Activated CD8-positive, alpha-beta memory T cell treated with anti-CD3 and anti-CD28 coated beads for 1 hour (primary cell): ENCODE data around the gene LY6G6D.
A peak's percentile ranks its signal among the peaks of the same experiment; 100 is the strongest.
"Not testable (repeated sequence)": the region's sequence is repeated elsewhere in the genome, so short reads cannot be mapped to it uniquely, and the experiment has no call there.

Experiments
- DNase-seq, 2 donors: peaks; one replicate each; pipeline ENCODE4 v3.0.0-alpha.2; 2020; ENCODE audit warnings: low read depth in 1 of 2; ENCODE audit errors: extremely low read depth in 1 of 2

The LY6G6D gene

DNA sequence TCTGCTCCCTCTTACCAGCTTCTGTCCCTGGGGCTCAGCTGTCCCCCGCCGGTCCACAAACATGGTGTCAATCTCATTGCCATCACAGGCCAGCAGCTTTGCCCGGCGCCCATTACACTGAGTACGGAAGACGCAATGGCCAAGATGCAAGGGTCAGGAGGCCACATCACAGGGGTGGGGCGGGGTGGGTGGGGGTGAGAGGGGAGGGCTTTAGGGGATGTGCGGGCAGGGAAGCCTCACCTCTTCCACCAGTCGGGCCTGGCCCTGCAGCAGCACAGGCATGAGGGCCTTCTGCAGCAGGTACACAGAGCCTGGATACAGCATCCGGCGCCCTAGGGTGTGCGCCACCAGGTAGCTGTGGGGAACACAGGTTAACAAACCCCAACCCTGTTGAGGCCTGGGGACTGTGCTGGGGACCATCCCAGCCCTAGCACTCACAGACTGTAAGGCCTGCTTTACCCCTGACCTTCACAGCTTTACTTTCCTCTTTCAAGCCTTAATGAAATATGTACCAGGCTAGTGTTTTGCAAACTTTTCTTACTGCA, 23.5 kb upstream of the LY6G6D start:
- no peak for DNase-seq

DNA sequence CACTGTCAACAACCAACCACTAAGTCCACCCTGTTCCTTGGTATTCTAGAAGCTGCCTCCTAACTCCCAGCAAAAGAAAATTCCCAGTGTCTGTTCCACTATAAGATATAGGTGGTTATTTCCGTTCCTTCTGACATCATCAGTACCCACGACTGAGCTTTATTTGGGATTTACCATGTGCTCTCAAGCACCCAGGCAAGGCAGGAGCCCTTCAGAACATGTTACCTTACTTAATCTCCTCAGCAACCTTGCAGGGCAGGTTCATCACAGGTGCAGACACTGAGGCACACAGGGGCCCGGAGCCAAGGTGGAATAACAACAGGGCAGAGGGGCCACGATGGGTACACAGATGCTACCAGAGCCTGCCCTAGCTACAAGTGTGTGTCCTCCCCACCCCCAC, 22.8 kb upstream of the LY6G6D start:
- DNase-seq = no peak

DNA sequence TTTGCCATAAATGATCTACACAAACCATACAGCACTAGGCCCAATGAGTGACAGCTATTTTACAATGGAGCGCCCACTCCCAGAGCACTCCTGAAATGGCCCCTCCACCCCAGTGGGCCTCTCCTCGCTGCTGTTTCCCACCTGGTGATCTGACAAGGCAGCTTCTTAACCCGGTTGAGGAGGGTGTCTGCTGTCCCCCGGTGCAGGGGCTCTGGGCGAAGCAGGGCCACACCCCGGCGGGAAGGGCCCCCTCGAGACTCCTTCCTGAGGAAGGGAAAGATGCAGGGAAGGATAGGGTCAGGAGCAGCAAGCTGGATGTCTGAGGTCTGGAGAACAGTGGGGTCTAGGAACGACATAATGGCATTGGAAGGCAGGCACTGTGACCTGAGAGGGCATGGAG, 22.3 kb upstream of the LY6G6D start:
- no peak for DNase-seq

DNA sequence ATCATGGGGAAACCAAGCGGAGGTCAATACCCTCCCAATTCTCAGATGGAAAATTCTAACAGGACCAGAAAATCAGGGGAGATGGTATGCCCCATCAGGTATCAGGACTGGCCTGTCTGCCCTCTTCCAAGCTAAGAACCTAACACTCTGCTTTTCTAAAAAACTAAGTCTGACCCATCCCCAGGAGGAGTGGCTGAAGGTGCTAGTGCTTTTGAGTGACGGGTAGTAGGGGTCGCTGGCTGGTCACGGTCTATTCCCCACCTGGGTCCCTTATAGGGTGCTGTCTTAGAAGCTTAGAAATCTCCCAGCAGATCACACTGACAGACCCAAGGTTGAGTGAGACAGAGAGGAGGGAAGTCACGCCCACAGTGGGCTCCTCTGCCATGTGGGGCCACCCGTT, 21.6 kb upstream of the LY6G6D start:
- DNase-seq = no peak

DNA sequence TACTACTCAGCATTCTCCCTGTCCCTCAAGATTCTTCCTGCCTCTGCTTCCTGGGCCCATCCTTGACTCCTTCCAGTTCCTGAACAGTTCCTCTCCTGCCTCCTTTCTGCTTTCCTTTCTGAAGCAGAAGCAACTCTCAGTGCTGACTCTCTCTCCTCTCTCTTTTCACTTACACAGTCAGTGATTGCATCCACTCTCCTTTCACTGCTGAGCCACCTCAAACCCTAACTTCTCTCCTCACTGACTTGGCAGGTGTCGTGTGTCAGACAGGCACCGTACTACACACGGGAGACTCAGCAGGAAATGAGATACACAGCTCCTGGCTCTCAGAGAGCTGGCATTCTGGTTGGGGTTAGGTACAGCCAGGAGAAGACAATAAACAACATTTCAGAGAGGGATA, 17.6 kb upstream of the LY6G6D start:
- DNase-seq = no peak

DNA sequence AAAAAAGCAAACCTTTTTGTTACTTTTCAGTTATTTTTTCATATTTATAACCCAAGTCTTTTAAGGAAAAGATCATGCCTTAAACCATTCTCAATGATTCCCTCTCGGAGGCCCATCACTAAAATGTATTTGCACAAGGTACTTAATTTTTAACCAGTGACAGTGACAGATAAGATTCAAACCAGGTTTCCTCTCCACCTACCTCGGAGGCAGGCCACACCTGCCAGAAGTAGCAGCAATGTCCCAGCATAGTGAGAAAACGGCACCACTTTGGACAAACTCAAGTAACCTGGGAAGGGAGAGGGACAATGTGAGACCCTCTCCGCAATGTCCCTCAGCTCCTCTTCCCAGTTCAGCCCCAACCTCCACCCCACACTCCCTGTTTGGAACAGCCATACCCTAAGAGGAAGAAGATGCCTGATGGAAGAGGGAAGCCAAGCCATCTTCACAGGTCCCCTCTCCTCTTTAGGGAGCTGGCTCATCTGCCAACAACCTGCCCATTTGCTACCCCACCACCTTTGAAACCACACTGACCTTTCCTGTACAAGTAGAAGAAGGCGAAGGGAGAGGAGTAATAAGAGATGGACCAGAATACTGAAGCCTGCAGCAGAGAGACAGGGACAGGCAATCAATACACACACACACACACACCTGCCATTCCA, 14.3 kb upstream of the LY6G6D start:
- DNase-seq = no peak

DNA sequence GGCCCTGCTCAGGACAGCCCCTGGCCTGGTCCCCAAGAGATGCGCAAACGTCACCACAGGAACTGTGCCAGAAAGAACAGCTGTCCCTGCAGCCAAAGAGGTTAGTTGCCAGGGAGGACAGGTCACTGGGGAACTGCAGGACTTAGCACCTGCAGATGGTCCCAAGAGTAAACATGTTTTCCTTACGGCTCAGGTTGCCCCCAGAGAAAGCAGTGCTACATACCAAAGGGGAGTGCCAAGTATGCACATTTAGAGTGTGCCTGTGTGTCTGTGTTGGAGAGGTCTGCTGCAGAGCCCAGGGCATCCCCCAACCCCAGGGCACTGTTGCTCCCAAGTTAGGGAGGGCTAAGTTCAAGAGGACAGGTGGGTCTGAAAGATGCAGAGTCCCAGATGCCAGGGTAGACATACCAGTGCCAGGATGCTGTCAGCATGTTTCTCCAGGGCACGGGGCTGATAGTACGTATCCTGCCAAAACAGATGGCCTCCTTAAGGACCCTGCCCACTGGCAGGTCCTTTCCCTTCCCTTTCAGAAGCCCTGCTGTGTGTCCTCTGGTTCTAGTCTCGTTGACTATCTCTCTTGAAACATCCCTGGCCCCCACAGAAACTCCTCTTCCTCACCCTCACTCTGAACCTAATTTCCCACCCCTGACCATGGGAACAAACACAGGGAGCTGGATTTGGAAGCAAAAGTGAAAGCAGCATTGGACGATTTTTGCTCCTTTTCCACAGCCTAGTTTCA, 13.3 kb upstream of the LY6G6D start:
- no peak for DNase-seq

DNA sequence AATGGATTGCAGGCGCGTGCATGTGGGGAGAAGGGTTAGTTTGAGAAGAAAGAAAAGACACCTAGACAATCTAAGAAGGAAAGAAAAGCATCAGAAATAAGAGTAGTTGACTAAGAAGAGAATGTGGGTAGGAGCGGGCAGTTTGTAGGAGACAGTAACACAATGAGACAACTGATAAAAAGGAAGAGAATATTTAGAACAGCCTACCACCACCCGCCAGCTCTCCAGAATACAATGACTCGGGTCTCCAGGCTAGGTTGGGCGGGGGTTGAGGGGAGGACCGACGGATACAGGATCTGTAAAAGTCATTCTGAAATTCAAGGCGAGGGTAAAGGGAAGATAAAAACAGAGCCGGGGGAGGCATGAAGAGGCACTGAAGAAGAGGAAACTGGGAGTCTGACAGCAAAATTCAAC, 12.7 kb upstream of the LY6G6D start:
- no peak for DNase-seq

DNA sequence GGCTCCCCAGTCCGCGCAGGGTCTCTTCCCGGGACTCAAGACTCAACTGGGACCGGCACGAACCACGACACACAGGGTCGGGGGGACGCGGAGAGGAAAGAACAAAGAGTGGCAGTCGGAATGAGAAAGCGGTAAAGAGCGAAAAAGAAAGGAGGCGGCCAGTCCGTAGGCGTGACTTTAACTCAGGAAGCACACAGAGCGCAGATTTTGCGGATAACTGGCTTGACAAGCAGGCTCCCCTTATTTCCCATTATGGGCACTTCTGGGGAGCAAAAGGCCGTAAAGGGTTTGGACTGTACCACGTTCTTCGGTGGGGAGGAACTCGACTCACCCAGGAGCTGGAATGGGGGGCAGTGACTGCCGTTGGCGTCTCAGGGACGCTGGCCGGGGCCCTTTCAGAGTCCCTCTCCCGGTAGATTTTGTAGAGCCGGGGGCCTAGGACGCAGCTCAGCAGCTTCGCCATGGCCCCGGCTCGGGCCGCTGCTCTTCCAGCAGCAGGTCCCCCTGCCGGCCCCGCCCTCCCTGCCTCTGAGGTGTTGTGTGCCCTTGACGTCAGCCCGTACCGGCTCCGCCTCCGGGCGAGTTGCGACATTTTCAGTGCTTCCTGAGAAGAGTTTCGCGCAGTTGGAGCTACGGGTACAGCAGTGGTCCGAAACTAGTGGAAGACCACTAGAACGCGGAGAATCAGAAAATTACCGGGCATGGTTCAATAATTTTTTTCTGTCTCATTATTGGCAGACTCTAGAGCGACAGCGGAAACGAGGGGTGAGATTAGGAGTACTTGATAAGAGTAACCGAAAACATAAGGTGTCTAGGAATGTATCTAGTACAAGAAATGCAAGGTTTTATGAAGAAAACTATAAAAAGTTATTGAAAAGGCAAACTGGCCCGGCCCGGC, 12.1 kb upstream of the LY6G6D start, which contains the start of gene ABHD16A:
ABHD16A (minus strand) TSS at position 506 of the 898 bp plus-strand sequence; CDS start at position 463, 43 bp downstream.
- peak; percentile 94 to 96 for DNase-seq

DNA sequence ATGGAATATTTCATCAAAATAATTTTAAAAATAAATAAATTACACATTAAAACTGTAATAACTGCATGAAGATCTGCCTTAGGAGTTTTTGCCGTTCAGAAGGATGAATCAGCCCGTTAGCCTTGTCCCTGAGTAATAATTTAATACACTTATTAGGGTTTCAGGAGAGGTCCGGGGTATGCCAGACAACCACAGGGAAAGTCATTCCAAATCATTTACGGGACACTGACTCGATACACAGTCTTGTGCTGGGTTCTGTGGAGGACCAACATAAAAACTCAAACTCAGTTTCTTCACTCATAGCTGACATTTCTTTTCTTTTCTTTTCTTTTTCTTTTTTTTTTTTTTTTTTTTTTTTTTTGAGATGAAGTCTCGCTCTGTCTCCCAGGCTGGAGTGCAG, 9.2 kb upstream of the LY6G6D start:
- DNase-seq = no peak

DNA sequence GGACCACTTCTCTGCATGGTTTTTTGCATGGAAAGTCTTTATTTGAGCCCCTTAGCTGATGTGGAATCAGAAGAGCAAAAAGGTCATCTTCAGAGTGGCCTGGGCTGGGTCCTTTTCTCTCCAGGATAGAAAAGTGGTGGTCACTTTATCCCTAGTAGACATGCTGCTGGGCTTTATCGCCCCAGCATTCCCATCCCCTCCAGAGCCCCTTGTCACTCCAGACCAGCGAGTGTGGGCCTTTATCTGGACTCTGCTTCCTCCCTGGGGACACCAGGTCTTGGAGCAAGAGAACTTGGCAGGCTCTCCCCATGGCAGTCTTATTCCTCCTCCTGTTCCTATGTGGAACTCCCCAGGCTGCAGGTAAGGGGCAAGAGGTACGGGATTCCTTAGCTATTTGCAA, 8.5 kb upstream of the LY6G6D start, which contains the start of gene LY6G6F:
LY6G6F (plus strand) TSS at position 268 of the 400 bp plus-strand sequence; CDS start at position 309, 41 bp downstream.
- DNase-seq = no peak

DNA sequence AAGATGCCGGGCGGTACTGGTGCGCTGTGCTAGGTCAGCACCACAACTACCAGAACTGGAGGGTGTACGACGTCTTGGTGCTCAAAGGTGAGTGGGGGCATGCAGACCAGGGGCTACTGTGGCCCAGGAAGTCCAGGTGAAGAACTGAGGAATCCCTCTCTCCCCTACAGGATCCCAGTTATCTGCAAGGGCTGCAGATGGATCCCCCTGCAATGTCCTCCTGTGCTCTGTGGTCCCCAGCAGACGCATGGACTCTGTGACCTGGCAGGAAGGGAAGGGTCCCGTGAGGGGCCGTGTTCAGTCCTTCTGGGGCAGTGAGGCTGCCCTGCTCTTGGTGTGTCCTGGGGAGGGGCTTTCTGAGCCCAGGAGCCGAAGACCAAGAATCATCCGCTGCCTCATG, 7.4 kb upstream of the LY6G6D start:
- no peak for DNase-seq

DNA sequence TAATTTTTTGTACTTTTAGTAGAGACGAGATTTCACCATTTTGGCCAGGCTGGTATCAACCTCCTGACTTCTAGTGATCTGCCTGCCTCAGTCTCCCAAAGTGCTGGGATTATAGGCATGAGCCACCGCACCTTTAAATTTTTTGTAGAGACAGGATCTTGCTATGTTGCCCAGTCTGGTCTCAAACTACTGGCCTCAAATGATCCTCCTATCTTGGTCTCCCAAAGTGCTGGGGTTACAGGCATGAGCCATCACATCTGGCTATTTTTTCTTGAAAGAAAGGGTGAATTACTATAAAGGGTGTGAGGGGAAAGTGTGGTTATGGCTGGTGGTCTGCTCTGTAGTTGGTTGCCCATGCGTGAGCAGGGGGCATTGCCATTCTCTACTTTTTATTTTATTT, 6.9 kb upstream of the LY6G6D start:
- DNase-seq = no peak

DNA sequence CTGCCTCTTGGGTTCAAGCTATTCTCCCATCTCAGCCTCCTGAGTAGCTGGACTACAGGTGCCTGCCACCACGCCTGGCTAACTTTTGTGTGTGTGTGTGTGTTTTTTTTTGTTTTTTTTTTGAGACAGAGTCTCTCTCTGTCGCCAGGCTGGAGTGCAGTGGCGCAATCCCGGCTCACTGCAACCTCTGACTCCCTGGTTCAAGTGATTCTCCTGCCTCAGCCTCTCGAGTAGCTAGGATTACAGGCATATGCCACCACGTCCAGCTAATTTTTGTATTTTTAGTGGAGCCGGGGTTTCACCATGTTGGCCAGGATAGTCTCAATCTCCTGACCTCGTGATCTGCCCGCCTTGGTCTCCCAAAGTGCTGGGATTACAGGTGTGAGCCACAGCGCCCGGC, 6.0 kb upstream of the LY6G6D start:
- not testable (repeated sequence) for DNase-seq

DNA sequence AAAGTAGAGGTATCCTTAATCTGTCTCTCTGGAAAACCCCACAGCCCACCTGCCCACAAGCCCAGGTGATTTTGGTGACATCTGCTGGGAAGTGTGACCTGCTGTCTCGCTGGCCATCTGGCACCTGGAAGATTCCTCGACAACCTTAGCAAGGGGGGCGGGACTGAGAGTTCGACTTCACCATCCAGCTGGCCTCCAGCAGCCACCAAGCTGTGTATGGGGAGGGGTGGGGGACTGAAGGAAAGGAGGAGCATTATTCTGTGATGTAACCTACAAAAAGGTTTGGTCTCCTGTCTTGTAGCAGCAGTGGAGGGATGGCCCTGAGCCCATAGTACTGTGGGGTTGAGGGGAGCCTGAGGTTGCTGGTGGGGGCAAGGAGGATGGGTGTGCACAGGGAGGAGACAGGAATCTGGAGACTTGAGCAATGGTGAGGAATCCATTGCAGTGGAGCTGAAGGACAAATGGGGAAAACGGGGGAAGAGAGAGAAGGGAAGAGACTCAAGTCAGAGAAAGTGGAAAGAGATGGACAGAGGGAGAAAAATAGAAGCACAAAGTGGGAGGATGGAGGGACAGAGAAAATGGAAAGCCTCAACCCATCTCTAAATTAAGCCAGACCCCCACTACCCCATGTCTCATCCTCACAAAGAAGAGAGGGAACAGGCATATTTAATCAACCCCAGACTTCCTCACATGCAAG, 4.5 kb upstream of the LY6G6D start:
- DNase-seq = no peak

DNA sequence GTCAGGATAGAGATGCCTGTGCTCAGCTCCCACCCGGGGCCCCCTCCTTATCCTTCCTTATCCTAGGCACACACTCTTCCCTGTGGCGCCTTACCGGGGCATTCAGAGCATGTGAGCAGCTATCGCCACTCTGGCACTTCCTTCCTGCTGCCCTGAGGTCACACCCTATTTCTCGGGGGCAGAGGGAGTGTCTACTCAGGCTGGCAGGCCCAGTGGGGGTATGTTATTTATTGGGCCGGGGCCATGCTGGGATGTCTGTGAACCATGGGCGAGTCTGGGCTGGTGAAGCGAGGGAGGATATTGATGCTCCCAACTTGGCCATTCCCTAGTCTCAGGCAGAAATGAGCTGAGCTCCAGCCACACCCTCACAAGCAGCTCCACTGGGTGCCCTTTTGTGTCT, 3.9 kb upstream of the LY6G6D start:
- DNase-seq = no peak

DNA sequence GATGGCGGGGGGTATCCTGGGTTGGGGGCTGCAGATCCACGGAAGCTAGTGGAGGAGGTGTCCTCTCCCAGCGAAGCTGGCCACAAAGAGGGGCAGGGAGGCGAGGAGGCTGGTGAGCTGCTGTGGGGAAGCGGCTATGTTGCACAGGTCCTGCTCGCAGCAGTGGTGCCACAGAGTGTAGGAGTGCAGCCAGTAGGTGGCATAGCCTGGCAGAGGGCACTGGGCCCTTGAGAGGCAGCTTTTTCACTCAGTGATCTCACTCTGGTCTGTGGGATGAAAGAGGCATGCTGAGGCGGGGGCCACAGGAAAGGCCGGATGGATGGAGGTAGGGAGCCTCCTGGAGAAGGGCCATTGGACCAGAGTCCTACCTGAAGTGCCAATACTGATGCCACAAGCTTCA, 2.9 kb upstream of the LY6G6D start:
- DNase-seq = no peak

DNA sequence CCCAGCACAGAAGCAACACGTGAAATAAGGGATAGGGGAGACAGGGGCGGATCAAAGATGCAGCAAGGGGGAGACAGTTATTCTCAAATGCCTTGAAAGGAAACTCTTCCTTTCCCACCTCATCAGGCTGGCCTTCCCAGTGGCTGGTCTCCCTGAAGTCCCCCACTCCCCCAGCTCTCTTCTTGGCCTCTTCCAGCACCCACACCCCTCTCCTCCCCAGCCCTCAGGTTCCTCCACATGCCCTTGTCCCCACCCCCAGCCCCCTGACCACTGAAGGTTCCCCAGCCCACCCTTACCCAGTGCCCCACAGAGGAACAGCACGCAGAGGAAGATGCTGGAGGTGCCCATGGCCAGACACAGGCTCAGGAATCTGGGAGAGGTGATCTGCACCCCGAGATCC, 1.7 kb upstream of the LY6G6D start:
- DNase-seq = no peak

DNA sequence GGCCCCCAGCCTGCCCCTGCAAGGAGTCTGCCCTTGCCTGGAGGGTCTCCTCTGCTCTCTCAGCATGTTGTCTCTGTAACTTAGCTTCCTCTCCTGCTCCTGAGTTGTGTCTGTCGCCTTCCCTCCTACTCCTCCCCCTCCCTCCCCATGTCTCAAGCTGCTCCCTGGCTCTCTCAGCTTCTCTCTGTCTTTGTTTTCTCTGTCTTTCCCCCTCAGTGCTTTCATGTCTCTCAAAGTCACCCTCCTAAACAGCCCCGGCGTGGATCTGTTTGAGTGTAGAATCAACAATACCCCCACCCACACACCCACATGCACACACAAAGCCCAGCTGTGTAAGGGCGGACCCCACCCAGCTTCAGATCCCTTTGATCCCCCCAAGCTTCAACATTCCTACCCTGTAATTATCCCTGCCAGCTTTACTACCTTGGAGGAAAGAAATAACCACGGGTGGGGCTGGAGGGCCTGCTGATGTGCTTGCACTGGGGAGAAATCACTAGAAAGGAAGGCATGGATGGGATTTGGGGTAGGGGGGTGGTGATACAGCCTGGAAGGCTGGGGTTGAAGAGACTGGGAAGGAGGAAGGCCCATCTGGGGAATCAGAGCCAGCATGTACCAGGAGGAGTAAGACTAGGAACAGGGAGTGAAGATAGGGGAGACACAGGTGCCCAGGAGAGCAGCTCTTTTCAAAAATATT, 1.0 kb upstream of the LY6G6D start:
- no peak for DNase-seq
